NT2/D1 (cell line): ENCODE results near the gene ZNF524.

Experiments used
- DNase-seq: peaks from one replicate; pipeline ENCODE4 v3.0.0-alpha.2; 2011; ENCODE audit warnings: low read depth, low spot score
- H3K27me3 ChIP-seq: 2 replicates; pipeline ENCODE4 v1.6.0; 2011; ENCODE audit warnings: mild to moderate bottlenecking; ENCODE audit not compliant: insufficient read length, insufficient read depth
- H3K36me3 ChIP-seq: 2 replicates; pipeline ENCODE4 v1.6.1; 2011; ENCODE audit warnings: mild to moderate bottlenecking, low read length, mixed read lengths; ENCODE audit not compliant: insufficient read depth, insufficient read length
- H3K4me1 ChIP-seq: 2 replicates; pipeline ENCODE4 v1.5.1; 2011; ENCODE audit not compliant: insufficient read depth, insufficient read length
- H3K4me3 ChIP-seq: 2 replicates; pipeline ENCODE4 v1.5.1; 2011; ENCODE audit warnings: low read depth; ENCODE audit not compliant: insufficient read length
- H3K9ac ChIP-seq: 2 replicates; pipeline ENCODE4 v1.6.0; 2011; ENCODE audit warnings: low read depth; ENCODE audit not compliant: insufficient read length
- H3K9me3 ChIP-seq: 2 replicates; pipeline ENCODE4 v1.5.1; 2011; ENCODE audit warnings: mild to moderate bottlenecking, low read length; ENCODE audit not compliant: insufficient read depth
- SUZ12 ChIP-seq: IDR thresholded peaks from 2 replicates; pipeline ENCODE4 v1.6.1; 2011; ENCODE audit not compliant: insufficient read length, insufficient read depth; ENCODE audit errors: extremely low read depth
- YY1 ChIP-seq: IDR thresholded peaks from 2 replicates; pipeline ENCODE4 v1.6.1; 2011; ENCODE audit not compliant: insufficient read length, insufficient read depth
- ZNF274 ChIP-seq: IDR thresholded peaks from 2 replicates; pipeline ENCODE4 v1.6.1; 2011; ENCODE audit warnings: mild to moderate bottlenecking, low read depth, low read length

Gene ZNF524, protein sequence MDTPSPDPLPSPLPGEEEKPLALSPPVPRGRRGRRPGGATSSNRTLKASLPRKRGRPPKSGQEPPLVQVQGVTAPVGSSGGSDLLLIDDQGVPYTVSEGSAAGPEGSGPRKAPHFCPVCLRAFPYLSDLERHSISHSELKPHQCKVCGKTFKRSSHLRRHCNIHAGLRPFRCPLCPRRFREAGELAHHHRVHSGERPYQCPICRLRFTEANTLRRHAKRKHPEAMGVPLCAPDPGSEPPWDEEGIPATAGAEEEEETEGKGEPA

GRCh38 chr19:55599842-55600661, at the start of gene ZNF524:
TSS of gene ZNF524 (plus strand) at chr19:55600288. CDS start at chr19:55602113, 1,825 bp downstream.
- Histone ChIP-seq H3K4me3 (peak within 1 kb of the TSS; percentile 75), H3K4me1 (no peaks in the 10 kb centered on the region), H3K36me3 (peaks cover 26% of the 10 kb centered on the region), H3K9me3 (no peaks in the 10 kb centered on the region), H3K9ac (peak within 1 kb of the TSS; percentile 97), H3K27me3 (no peaks in the 10 kb centered on the region)
- peak; percentile 54 for DNase-seq
- TF ChIP-seq SUZ12 = no peak
- TF ChIP-seq YY1 = peak; percentile 93

GRCh38 chr19:55550321-55550650, 49.8 kb upstream of the ZNF524 start:
- no peak for DNase-seq
- no peaks in the 10 kb centered on the region for H3K36me3 ChIP-seq
- no peak for TF ChIP-seq SUZ12
- TF ChIP-seq YY1 = no peak
- TF ChIP-seq ZNF274 = no peak
- peak overlapping the region; percentile 22 for H3K9ac ChIP-seq
- no peaks in the 10 kb centered on the region for H3K9me3 ChIP-seq
- H3K4me3 ChIP-seq = peak overlapping the region; percentile 58
- peaks cover 2% of the 10 kb centered on the region for H3K4me1 ChIP-seq
- peaks cover 21% of the 10 kb centered on the region for H3K27me3 ChIP-seq

- Histone ChIP-seq H3K9me3 (no peaks in the 10 kb centered on the region), H3K4me1 (peaks cover 2% of the 10 kb centered on the region), H3K4me3 (no peak overlapping the region), H3K27me3 (peaks cover 21% of the 10 kb centered on the region), H3K36me3 (no peaks in the 10 kb centered on the region), H3K9ac (no peak overlapping the region)
- DNase-seq = no peak
- TF ChIP-seq SUZ12 = no peak
- no peak for TF ChIP-seq YY1
- TF ChIP-seq ZNF274 = no peak
Measured at GRCh38 chr19:55552206-55552605, 47.9 kb upstream of the ZNF524 start.

GRCh38 chr19:55552620-55553019, 47.5 kb upstream of the ZNF524 start:
- Histone ChIP-seq H3K4me3 (no peak overlapping the region), H3K9me3 (no peaks in the 10 kb centered on the region), H3K27me3 (peaks cover 21% of the 10 kb centered on the region), H3K9ac (no peak overlapping the region), H3K36me3 (no peaks in the 10 kb centered on the region), H3K4me1 (peaks cover 2% of the 10 kb centered on the region)
- no peak for DNase-seq
- TF ChIP-seq ZNF274 (no peak), SUZ12 (no peak), YY1 (no peak)

GRCh38 chr19:55553217-55554182, 46.6 kb upstream of the ZNF524 start:
- H3K36me3 ChIP-seq = no peaks in the 10 kb centered on the region
- peaks cover 21% of the 10 kb centered on the region for H3K27me3 ChIP-seq
- no peaks in the 10 kb centered on the region for H3K9me3 ChIP-seq
- no peak overlapping the region for H3K9ac ChIP-seq
- TF ChIP-seq ZNF274 = no peak
- TF ChIP-seq YY1 = no peak
- TF ChIP-seq SUZ12 = no peak
- no peak overlapping the region for H3K4me3 ChIP-seq
- no peak for DNase-seq
- H3K4me1 ChIP-seq = peaks cover 2% of the 10 kb centered on the region

DNA sequence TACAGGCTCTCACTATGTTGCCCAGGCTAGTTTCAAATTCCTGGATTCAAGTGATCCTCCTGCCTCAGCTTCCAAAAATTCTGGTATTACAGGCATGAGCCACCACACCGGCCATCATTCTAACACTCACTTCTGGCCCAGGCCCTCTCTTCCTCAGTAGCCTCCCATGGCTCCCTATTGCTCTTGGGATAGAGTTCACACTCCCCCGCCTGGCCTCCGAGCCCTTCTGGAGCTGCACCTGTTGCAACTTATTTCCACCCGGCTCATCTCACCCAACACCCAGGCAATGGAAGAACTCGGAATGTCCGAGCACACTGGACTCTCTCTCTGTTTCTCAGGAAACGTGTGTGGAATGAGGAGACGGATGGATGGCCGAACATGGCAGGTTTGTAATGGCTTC, 45.8 kb upstream of the ZNF524 start:
- peaks cover 21% of the 10 kb centered on the region for H3K27me3 ChIP-seq
- DNase-seq = no peak
- no peak overlapping the region for H3K4me3 ChIP-seq
- H3K36me3 ChIP-seq = no peaks in the 10 kb centered on the region
- TF ChIP-seq SUZ12 = no peak
- H3K9ac ChIP-seq = no peak overlapping the region
- peaks cover 2% of the 10 kb centered on the region for H3K4me1 ChIP-seq
- H3K9me3 ChIP-seq = no peaks in the 10 kb centered on the region
